SKM-1 treated with dmso at 0.1 percent for 144 hours (cell line): ENCODE data around the gene PLCD3.

Experiments used
- DNase-seq: peaks from one replicate; lab custom pipeline; 2025; ENCODE audit not compliant: unreplicated experiment; lab: John Stamatoyannopoulos, UW

The PLCD3 gene

GRCh38 chr17:45132320-45132571 is at the start of gene PLCD3:
Gene PLCD3, minus strand, starts transcription at chr17:45132515. Its CDS starts 105 bp downstream, at chr17:45132410.
- DNase-seq: no peak

GRCh38 chr17:45177563-45177962 is 45.2 kb upstream of the PLCD3 start:
- DNase-seq: no peak

- no peak for DNase-seq
Observed at GRCh38 chr17:45175759-45176115, 43.4 kb upstream of the PLCD3 start.

GRCh38 chr17:45172541-45173286 is 40.4 kb upstream of the PLCD3 start:
- no peak for DNase-seq

GRCh38 chr17:45172232-45172540 is 39.9 kb upstream of the PLCD3 start:
- no peak for DNase-seq

- no peak for DNase-seq
Observed at GRCh38 chr17:45171338-45172231, 39.3 kb upstream of the PLCD3 start.

GRCh38 chr17:45170931-45171337 is 38.6 kb upstream of the PLCD3 start:
- no peak for DNase-seq

- no peak for DNase-seq
Observed at GRCh38 chr17:45170280-45170930, 38.1 kb upstream of the PLCD3 start.

- no peak for DNase-seq
Observed at GRCh38 chr17:45168991-45169752, 36.9 kb upstream of the PLCD3 start.

GRCh38 chr17:45164734-45165269 is 32.5 kb upstream of the PLCD3 start:
- DNase-seq: no peak

GRCh38 chr17:45162025-45162687 is 29.8 kb upstream of the PLCD3 start:
- DNase-seq: no peak

GRCh38 chr17:45161288-45162024 is 29.1 kb upstream of the PLCD3 start, which contains the start of gene HEXIM2:
Gene HEXIM2, plus strand, starts transcription at chr17:45161875. Its CDS starts 919 bp downstream, at chr17:45162794.
- peak; percentile 99 for DNase-seq

GRCh38 chr17:45160447-45161287 is 28.4 kb upstream of the PLCD3 start:
- DNase-seq: no peak

- no peak for DNase-seq
Observed at GRCh38 chr17:45156242-45156641, 23.9 kb upstream of the PLCD3 start.

GRCh38 chr17:45155483-45155882 is 23.2 kb upstream of the PLCD3 start:
- DNase-seq: no peak

- no peak for DNase-seq
Observed at GRCh38 chr17:45155029-45155428, 22.7 kb upstream of the PLCD3 start.

GRCh38 chr17:45150911-45151809 is 18.8 kb upstream of the PLCD3 start:
- DNase-seq: no peak
